Mesenchymal stem cell (in vitro differentiated cells and primary cell): ENCODE measurements around the gene KRTAP12-4. TPM values are rescaled to one million over a fixed set of nuclear protein-coding genes. Genes with fewer than 3 reads are reported as not detected.

Source experiments
- DNase-seq: peaks from one replicate; pipeline ENCODE4 v3.0.0-alpha.2; 2013
- H2AFZ ChIP-seq: one replicate; pipeline ENCODE4 v1.6.1; 2013; ENCODE audit warnings: low read depth, mild to moderate bottlenecking, control low read depth, inconsistent platforms, low read length, moderate library complexity
- H2AK5ac ChIP-seq: 2 replicates; pipeline ENCODE4 v1.6.1; 2013; ENCODE audit warnings: low read length, moderate library complexity, mild to moderate bottlenecking, inconsistent platforms; ENCODE audit not compliant: severe bottlenecking
- H2BK120ac ChIP-seq: one replicate; pipeline ENCODE4 v1.6.1; 2013; ENCODE audit warnings: low read depth, mild to moderate bottlenecking, inconsistent platforms, low read length, moderate library complexity
- H2BK12ac ChIP-seq, 2 experiments: one replicate each; pipeline ENCODE4 v1.6.1; 2013; ENCODE audit warnings: inconsistent platforms in 2 of 2, low read length in 2 of 2, mild to moderate bottlenecking in 2 of 2, moderate library complexity in 2 of 2, control low read depth in 1 of 2
- H2BK15ac ChIP-seq: one replicate; pipeline ENCODE4 v1.6.1; 2013; ENCODE audit warnings: mild to moderate bottlenecking, low read depth, inconsistent platforms; ENCODE audit not compliant: poor library complexity, severe bottlenecking
- H2BK5ac ChIP-seq: 2 replicates; pipeline ENCODE4 v1.6.1; 2013; ENCODE audit warnings: low read depth, mild to moderate bottlenecking, low read length, control low read depth, inconsistent platforms; ENCODE audit not compliant: poor library complexity, severe bottlenecking
- H3K14ac ChIP-seq, 2 experiments: one replicate each; pipeline ENCODE4 v1.6.1; 2013; ENCODE audit warnings: inconsistent platforms in 2 of 2, low read length in 2 of 2, control low read depth in 1 of 2, mild to moderate bottlenecking in 1 of 2, moderate library complexity in 1 of 2
- H3K18ac ChIP-seq, 2 experiments: one replicate each; pipeline ENCODE4 v1.6.1; 2013; ENCODE audit warnings: inconsistent platforms in 2 of 2, low read length in 2 of 2, control low read depth in 1 of 2, low read depth in 1 of 2, mild to moderate bottlenecking in 1 of 2
- H3K23ac ChIP-seq, 2 experiments: one replicate each; pipeline ENCODE4 v1.6.1; 2013; ENCODE audit warnings: inconsistent platforms in 2 of 2, low read length in 2 of 2, mild to moderate bottlenecking in 2 of 2, moderate library complexity in 2 of 2, control low read depth in 1 of 2
- H3K27ac ChIP-seq: 2 replicates; pipeline ENCODE4 v1.5.1; 2013; ENCODE audit warnings: mild to moderate bottlenecking, moderate library complexity, low read length, control low read depth, inconsistent platforms; ENCODE audit not compliant: poor library complexity, severe bottlenecking
- H3K27me3 ChIP-seq, 2 experiments: 2 replicates each; pipeline versions ENCODE4 v1.6.1 to v1.7.0; 2013; ENCODE audit warnings: low read length in 2 of 2, mild to moderate bottlenecking in 2 of 2, moderate library complexity in 2 of 2, control low read depth in 1 of 2, inconsistent platforms in 1 of 2; ENCODE audit not compliant: control insufficient read depth in 1 of 2, insufficient read depth in 1 of 2
- H3K36me3 ChIP-seq, 2 experiments: 2 replicates each; pipeline versions ENCODE4 v1.6.1 to v1.7.0; 2013; ENCODE audit warnings: low read length in 2 of 2, control low read depth in 1 of 2, inconsistent platforms in 1 of 2, low read depth in 1 of 2, mild to moderate bottlenecking in 1 of 2; ENCODE audit not compliant: insufficient read depth in 2 of 2, control insufficient read depth in 1 of 2
- H3K4ac ChIP-seq, 2 experiments: one replicate each; pipeline ENCODE4 v1.6.1; 2013; ENCODE audit warnings: inconsistent platforms in 2 of 2, low read length in 2 of 2, mild to moderate bottlenecking in 2 of 2, moderate library complexity in 2 of 2, control low read depth in 1 of 2, low read depth in 1 of 2
- H3K4me1 ChIP-seq: 2 replicates; pipeline ENCODE4 v1.6.1; 2013; ENCODE audit warnings: low read depth, low read length, control low read depth; ENCODE audit not compliant: control insufficient read depth, insufficient read depth
- H3K4me2 ChIP-seq: 2 replicates; pipeline ENCODE4 v1.6.1; 2013; ENCODE audit warnings: low read length, mild to moderate bottlenecking, inconsistent platforms; ENCODE audit not compliant: poor library complexity, severe bottlenecking
- H3K4me3 ChIP-seq, 2 experiments: 2 replicates each; pipeline versions ENCODE4 v1.5.1 to v1.7.0; 2013; ENCODE audit warnings: low read length in 2 of 2, mild to moderate bottlenecking in 2 of 2, control low read depth in 1 of 2, low read depth in 1 of 2; ENCODE audit not compliant: insufficient read depth in 1 of 2
- H3K79me1 ChIP-seq: replicated peaks from 2 replicates; pipeline ENCODE4 v1.6.1; 2013; ENCODE audit warnings: mild to moderate bottlenecking, control low read depth, low read length, inconsistent platforms; ENCODE audit not compliant: poor library complexity, severe bottlenecking
- H3K9ac ChIP-seq: 2 replicates; pipeline ENCODE4 v1.7.0; 2013; ENCODE audit warnings: mild to moderate bottlenecking, low read length, moderate library complexity
- H3K9me3 ChIP-seq: 2 replicates; pipeline ENCODE4 v1.7.0; 2013; ENCODE audit warnings: mild to moderate bottlenecking, low read length; ENCODE audit not compliant: control insufficient read depth
- H4K8ac ChIP-seq: one replicate; pipeline ENCODE4 v1.6.1; 2013; ENCODE audit warnings: inconsistent platforms, mild to moderate bottlenecking, low read length, moderate library complexity
- H4K91ac ChIP-seq: one replicate; pipeline ENCODE4 v1.6.1; 2013; ENCODE audit warnings: mild to moderate bottlenecking, low read length, inconsistent platforms
- WGBS: methylation state at CpG from one replicate; pipeline ENCODE4 v1.1.7; 2013; ENCODE audit warnings: mixed read lengths; 5-methylcytosine and 5-hydroxymethylcytosine counted together
- polyA plus RNA-seq, 2 experiments: library from polyadenylated mRNA; stranded (reverse); fragments of 200-250 nt; gene quantifications; one replicate each; pipeline ENCODE4 v1.2.3, GENCODE V29; 2013

The KRTAP12-4 gene, protein sequence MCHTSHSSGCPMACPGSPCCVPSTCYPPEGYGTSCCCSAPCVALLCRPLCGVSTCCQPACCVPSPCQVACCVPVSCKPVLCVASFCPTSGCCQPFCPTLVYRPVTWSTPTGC
- not detected for polyA plus RNA-seq (2013, experiment 1 of 2)
- polyA plus RNA-seq (2013, experiment 2 of 2): not detected

DNA sequence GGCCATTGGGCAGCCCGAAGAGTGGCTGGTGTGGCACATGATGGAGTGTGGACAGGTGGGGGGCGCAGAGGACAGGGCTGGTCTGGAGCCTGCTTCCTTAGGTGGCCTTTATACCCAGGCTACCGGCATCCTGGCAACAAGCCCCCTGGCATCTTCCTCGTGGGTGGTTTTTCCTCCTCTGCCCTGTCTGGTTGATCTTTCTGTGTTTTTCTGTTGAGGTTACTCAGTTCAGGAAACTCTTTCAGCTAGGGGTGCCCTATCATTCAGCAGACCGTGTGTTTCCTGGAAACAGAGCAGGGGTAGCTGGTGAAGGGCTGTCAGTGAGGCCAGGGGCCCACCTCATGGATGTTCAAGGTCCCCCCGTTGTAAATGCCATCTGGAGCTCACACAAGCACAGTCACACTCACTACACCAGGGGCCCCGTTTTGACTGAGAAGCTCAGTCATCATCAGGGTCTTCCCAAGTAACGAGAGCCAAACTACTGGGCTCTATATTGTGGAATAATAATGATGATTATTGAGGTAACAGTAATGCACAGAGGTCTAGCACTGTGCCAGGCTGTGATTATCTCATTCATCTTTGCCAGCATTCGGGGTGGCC lies at the start of gene KRTAP12-4:
Gene KRTAP12-4, minus strand, starts transcription at position 84 of the 600 bp plus-strand sequence. Its CDS starts 45 bp downstream, at position 39.
- DNase-seq: no peak
- no peak within 1 kb of the TSS for H3K23ac ChIP-seq
- H3K4me2 ChIP-seq: no peak within 1 kb of the TSS
- H2BK120ac ChIP-seq: no peak within 1 kb of the TSS
- no peak within 1 kb of the TSS for H2AK5ac ChIP-seq
- no peak within 1 kb of the TSS for H4K91ac ChIP-seq
- no peak within 1 kb of the TSS for H3K4me3 ChIP-seq
- no peak within 1 kb of the TSS for H4K8ac ChIP-seq
- WGBS: 68% methylated on average over 9 of the region's 9 CpGs
- no peak within 1 kb of the TSS for H3K18ac ChIP-seq
- no peak within 1 kb of the TSS for H3K27ac ChIP-seq
- H3K27me3 ChIP-seq: no peaks in the 10 kb centered on the region
- H3K9me3 ChIP-seq: peaks cover 11% of the 10 kb centered on the region
- H3K36me3 ChIP-seq: no peaks in the 10 kb centered on the region
- H2BK15ac ChIP-seq: no peak within 1 kb of the TSS
- no peaks in the 10 kb centered on the region for H3K79me1 ChIP-seq
- H3K4me1 ChIP-seq: peaks cover 2% of the 10 kb centered on the region
- no peak within 1 kb of the TSS for H2BK5ac ChIP-seq
- no peak within 1 kb of the TSS for H3K14ac ChIP-seq
- H2AFZ ChIP-seq: no peak within 1 kb of the TSS
- no peak within 1 kb of the TSS for H3K4ac ChIP-seq
- no peak within 1 kb of the TSS for H3K9ac ChIP-seq
- no peak within 1 kb of the TSS for H2BK12ac ChIP-seq

DNA sequence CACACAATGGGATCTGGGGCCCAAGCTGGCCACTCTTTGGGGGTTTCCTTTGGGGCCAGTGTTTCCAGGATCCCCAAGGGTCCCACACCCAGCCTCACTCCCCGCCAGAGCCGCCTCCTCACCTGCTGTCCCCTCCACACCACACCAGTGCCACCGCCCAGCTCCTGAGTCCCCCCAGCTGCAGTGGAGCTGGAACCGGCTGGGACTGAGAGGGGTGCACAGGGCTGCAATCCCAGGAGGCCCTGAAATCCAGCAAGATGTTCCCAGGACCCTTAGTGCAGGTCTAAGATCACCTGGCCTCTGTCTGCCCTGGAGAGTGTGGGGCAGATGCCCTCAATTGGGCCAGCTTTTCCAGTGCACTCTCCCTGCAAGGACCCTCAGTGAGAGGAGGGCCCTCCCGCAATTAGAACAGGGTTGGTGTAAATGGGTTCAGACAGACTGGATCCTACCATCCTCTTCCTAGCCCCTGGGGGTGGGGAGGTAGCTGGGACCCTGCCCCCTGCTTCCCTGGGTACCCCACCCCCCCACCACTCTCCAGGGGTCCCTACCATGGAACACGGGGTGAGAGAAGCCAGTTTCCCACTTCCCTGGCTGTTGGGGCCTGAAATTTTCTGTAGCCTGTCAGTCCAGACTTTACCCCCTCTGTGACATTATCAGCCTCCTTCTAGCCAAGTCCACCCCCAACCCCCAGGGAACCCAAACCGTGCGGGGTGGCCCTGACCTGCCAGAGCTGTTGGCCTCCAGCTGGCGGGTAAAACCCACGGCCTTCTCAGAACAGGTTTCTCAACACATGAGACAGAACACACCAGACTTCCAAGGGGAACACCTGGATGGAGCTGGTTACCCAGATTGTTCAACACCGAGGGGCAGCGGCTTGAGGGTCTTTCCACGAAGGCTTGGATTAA lies 49.5 kb upstream of the KRTAP12-4 start:
- Histone ChIP-seq H3K4me3 (no peak overlapping the region), H4K91ac (no peak overlapping the region), H2BK12ac (no peak overlapping the region), H3K79me1 (no peaks in the 10 kb centered on the region), H3K9ac (no peak overlapping the region), H3K18ac (no peak overlapping the region), H3K36me3 (peaks cover 0 to 6% of the 10 kb centered on the region in 2 experiments), H3K9me3 (no peaks in the 10 kb centered on the region), H3K27me3 (peaks cover 83 to 89% of the 10 kb centered on the region in 2 experiments), H2BK5ac (no peak overlapping the region), H3K4me2 (no peak overlapping the region), H3K4ac (no peak overlapping the region), H4K8ac (no peak overlapping the region), H2BK120ac (no peak overlapping the region), H2BK15ac (no peak overlapping the region), H3K4me1 (peaks cover 8% of the 10 kb centered on the region), H2AFZ (no peak overlapping the region), H3K27ac (no peak overlapping the region), H3K14ac (no peak overlapping the region), H3K23ac (no peak overlapping the region), H2AK5ac (no peak overlapping the region)
- DNase-seq: no peak
- 30% methylated on average over 12 of the region's 13 CpGs for WGBS

DNA sequence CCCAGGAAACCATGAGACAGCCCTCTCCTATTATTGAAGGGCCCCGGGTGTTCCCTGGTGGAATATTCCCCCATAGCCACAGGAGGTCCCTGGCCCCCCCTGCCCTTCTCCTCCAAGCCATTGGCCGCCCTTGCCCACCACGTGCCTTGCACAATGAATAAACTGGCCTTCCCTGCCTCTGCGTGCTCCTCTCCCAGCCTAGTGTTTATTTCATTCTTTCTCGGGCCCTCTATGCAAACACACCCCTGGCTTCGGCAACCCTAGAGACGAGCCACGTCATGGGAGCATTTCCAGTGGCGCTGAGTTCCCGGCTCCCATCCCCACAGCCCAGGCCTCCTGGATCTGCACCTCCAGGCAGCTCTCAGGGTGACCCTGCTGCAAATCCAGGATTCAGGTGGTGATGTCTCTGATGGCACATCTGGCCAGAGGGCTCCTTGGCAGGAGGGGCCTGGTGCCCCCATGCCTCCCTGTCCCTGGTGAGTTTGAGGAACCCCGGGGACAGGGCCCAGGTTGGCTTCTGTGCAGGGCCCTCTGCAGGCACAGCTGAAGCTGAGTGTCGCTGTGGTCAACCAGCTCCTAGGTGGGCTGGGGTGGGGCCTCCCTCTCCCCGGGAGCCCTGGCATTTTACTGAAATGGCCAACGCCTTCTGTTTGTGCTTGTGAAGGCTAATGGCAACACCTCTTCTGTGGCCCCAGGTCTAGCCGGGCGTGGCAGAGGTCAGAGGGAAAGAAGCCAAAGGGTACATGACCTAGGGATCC lies 48.7 kb upstream of the KRTAP12-4 start:
- H2AK5ac ChIP-seq: no peak overlapping the region
- DNase-seq: no peak
- no peak overlapping the region for H4K8ac ChIP-seq
- H3K4me1 ChIP-seq: peaks cover 9% of the 10 kb centered on the region
- H3K23ac ChIP-seq: no peak overlapping the region
- H4K91ac ChIP-seq: no peak overlapping the region
- no peak overlapping the region for H3K27ac ChIP-seq
- no peaks in the 10 kb centered on the region for H3K79me1 ChIP-seq
- peaks cover 0 to 6% of the 10 kb centered on the region in 2 experiments for H3K36me3 ChIP-seq
- no peak overlapping the region for H3K4me3 ChIP-seq
- H2BK15ac ChIP-seq: no peak overlapping the region
- H3K14ac ChIP-seq: no peak overlapping the region
- H2BK120ac ChIP-seq: no peak overlapping the region
- 50% methylated on average over 16 of the region's 16 CpGs for WGBS
- H3K27me3 ChIP-seq: peaks cover 82 to 89% of the 10 kb centered on the region in 2 experiments
- H2BK12ac ChIP-seq: no peak overlapping the region
- H2AFZ ChIP-seq: no peak overlapping the region
- H3K9me3 ChIP-seq: no peaks in the 10 kb centered on the region
- no peak overlapping the region for H3K4me2 ChIP-seq
- no peak overlapping the region for H3K18ac ChIP-seq
- no peak overlapping the region for H3K9ac ChIP-seq
- H3K4ac ChIP-seq: no peak overlapping the region
- H2BK5ac ChIP-seq: no peak overlapping the region
